ENCODE measurements around the gene UQCR10.

The UQCR10 gene

GRCh38 chr22:29787371-29787980 is 20.3 kb downstream of the UQCR10 start:
- Mint-ChIP-seq H3K4me3 (no peak overlapping the region), H3K9me3 (no peaks in the 10 kb centered on the region), H3K27ac (no peak overlapping the region), H3K4me1 (ENCODE audit: low read depth) (no peaks in the 10 kb centered on the region), H3K27me3 (no peaks in the 10 kb centered on the region), H3K36me3 (ENCODE audit: low read depth) (peaks cover 58% of the 10 kb centered on the region)
- intact Hi-C loops (cut with micrococcal nuclease): no loop called here

GRCh38 chr22:29788339-29789279 is 21.4 kb downstream of the UQCR10 start:
- H3K27ac Mint-ChIP-seq: no peak overlapping the region
- no peaks in the 10 kb centered on the region for H3K9me3 Mint-ChIP-seq
- no peaks in the 10 kb centered on the region for H3K27me3 Mint-ChIP-seq
- peaks cover 69% of the 10 kb centered on the region for H3K36me3 Mint-ChIP-seq (ENCODE audit: low read depth)
- H3K4me3 Mint-ChIP-seq: no peak overlapping the region
- H3K4me1 Mint-ChIP-seq (ENCODE audit: low read depth): no peaks in the 10 kb centered on the region
- intact Hi-C loops (cut with micrococcal nuclease): no loop called here

- Mint-ChIP-seq H3K4me1 (ENCODE audit: low read depth) (no peaks in the 10 kb centered on the region), H3K4me3 (no peak overlapping the region), H3K9me3 (no peaks in the 10 kb centered on the region), H3K27ac (peak overlapping the region; percentile 15), H3K27me3 (no peaks in the 10 kb centered on the region), H3K36me3 (ENCODE audit: low read depth) (peaks cover 79% of the 10 kb centered on the region)
- intact Hi-C loops (cut with micrococcal nuclease): no loop called here
These were observed 22.9 kb downstream of the UQCR10 start for GRCh38 chr22:29790061-29790460.

- Mint-ChIP-seq H3K4me3 (no peak overlapping the region), H3K27me3 (no peaks in the 10 kb centered on the region), H3K4me1 (ENCODE audit: low read depth) (peaks cover 23% of the 10 kb centered on the region), H3K27ac (no peak overlapping the region), H3K9me3 (no peaks in the 10 kb centered on the region), H3K36me3 (ENCODE audit: low read depth) (peaks cover 91% of the 10 kb centered on the region)
- intact Hi-C loops (cut with micrococcal nuclease): no loop called here
These were observed 26.2 kb downstream of the UQCR10 start for GRCh38 chr22:29793396-29793795.

- intact Hi-C loops (cut with micrococcal nuclease): no loop called here
- H3K27me3 Mint-ChIP-seq: no peaks in the 10 kb centered on the region
- H3K4me1 Mint-ChIP-seq (ENCODE audit: low read depth): peaks cover 46% of the 10 kb centered on the region
- no peak overlapping the region for H3K27ac Mint-ChIP-seq
- no peak overlapping the region for H3K4me3 Mint-ChIP-seq
- H3K9me3 Mint-ChIP-seq: no peaks in the 10 kb centered on the region
- peaks cover 77% of the 10 kb centered on the region for H3K36me3 Mint-ChIP-seq (ENCODE audit: low read depth)
These were observed 28.5 kb downstream of the UQCR10 start for GRCh38 chr22:29795663-29796062.

GRCh38 chr22:29797351-29797750 is 30.2 kb downstream of the UQCR10 start:
- intact Hi-C loops (cut with micrococcal nuclease): no loop called here
- H3K27me3 Mint-ChIP-seq: no peaks in the 10 kb centered on the region
- peaks cover 60% of the 10 kb centered on the region for H3K4me1 Mint-ChIP-seq (ENCODE audit: low read depth)
- no peak overlapping the region for H3K4me3 Mint-ChIP-seq
- peaks cover 76% of the 10 kb centered on the region for H3K36me3 Mint-ChIP-seq (ENCODE audit: low read depth)
- H3K9me3 Mint-ChIP-seq: no peaks in the 10 kb centered on the region
- peak overlapping the region; percentile 87 for H3K27ac Mint-ChIP-seq

GRCh38 chr22:29798318-29798717 is 31.1 kb downstream of the UQCR10 start:
- Mint-ChIP-seq H3K4me3 (peak overlapping the region; percentile 63), H3K27me3 (no peaks in the 10 kb centered on the region), H3K36me3 (ENCODE audit: low read depth) (peaks cover 68% of the 10 kb centered on the region), H3K9me3 (no peaks in the 10 kb centered on the region), H3K27ac (peak overlapping the region; percentile 87), H3K4me1 (ENCODE audit: low read depth) (peaks cover 60% of the 10 kb centered on the region)
- intact Hi-C loops (cut with micrococcal nuclease): no loop called here

GRCh38 chr22:29798801-29799200 is 31.6 kb downstream of the UQCR10 start:
- peak overlapping the region; percentile 63 for H3K4me3 Mint-ChIP-seq
- peaks cover 68% of the 10 kb centered on the region for H3K36me3 Mint-ChIP-seq (ENCODE audit: low read depth)
- no peaks in the 10 kb centered on the region for H3K27me3 Mint-ChIP-seq
- peak overlapping the region; percentile 87 for H3K27ac Mint-ChIP-seq
- peaks cover 60% of the 10 kb centered on the region for H3K4me1 Mint-ChIP-seq (ENCODE audit: low read depth)
- no peaks in the 10 kb centered on the region for H3K9me3 Mint-ChIP-seq
- intact Hi-C loops (cut with micrococcal nuclease): no loop called here

GRCh38 chr22:29799217-29799680 is 32.1 kb downstream of the UQCR10 start:
- peak overlapping the region; percentile 87 for H3K27ac Mint-ChIP-seq
- no peaks in the 10 kb centered on the region for H3K27me3 Mint-ChIP-seq
- H3K4me3 Mint-ChIP-seq: peak overlapping the region; percentile 63
- H3K4me1 Mint-ChIP-seq (ENCODE audit: low read depth): peaks cover 60% of the 10 kb centered on the region
- no peaks in the 10 kb centered on the region for H3K9me3 Mint-ChIP-seq
- peaks cover 71% of the 10 kb centered on the region for H3K36me3 Mint-ChIP-seq (ENCODE audit: low read depth)
- intact Hi-C loops (cut with micrococcal nuclease): no loop called here

- intact Hi-C loops (cut with micrococcal nuclease): no loop called here
- Mint-ChIP-seq H3K4me3 (no peak overlapping the region), H3K4me1 (ENCODE audit: low read depth) (peaks cover 59% of the 10 kb centered on the region), H3K27ac (peak overlapping the region; percentile 87), H3K36me3 (ENCODE audit: low read depth) (peaks cover 72% of the 10 kb centered on the region), H3K9me3 (no peaks in the 10 kb centered on the region), H3K27me3 (no peaks in the 10 kb centered on the region)
These were observed 34.0 kb downstream of the UQCR10 start for GRCh38 chr22:29801153-29801552.

GRCh38 chr22:29801796-29802195 is 34.6 kb downstream of the UQCR10 start:
- peak overlapping the region; percentile 87 for H3K27ac Mint-ChIP-seq
- peaks cover 72% of the 10 kb centered on the region for H3K36me3 Mint-ChIP-seq (ENCODE audit: low read depth)
- no peak overlapping the region for H3K4me3 Mint-ChIP-seq
- H3K4me1 Mint-ChIP-seq (ENCODE audit: low read depth): peaks cover 52% of the 10 kb centered on the region
- no peaks in the 10 kb centered on the region for H3K9me3 Mint-ChIP-seq
- H3K27me3 Mint-ChIP-seq: no peaks in the 10 kb centered on the region
- intact Hi-C loops (cut with micrococcal nuclease): no loop called here

GRCh38 chr22:29803190-29803589 is 36.0 kb downstream of the UQCR10 start:
- Mint-ChIP-seq H3K4me1 (ENCODE audit: low read depth) (peaks cover 39% of the 10 kb centered on the region), H3K4me3 (no peak overlapping the region), H3K36me3 (ENCODE audit: low read depth) (peaks cover 76% of the 10 kb centered on the region), H3K27me3 (no peaks in the 10 kb centered on the region), H3K27ac (no peak overlapping the region), H3K9me3 (no peaks in the 10 kb centered on the region)
- intact Hi-C loops (cut with micrococcal nuclease): no loop called here

GRCh38 chr22:29804985-29805384 is 37.8 kb downstream of the UQCR10 start:
- Mint-ChIP-seq H3K27ac (no peak overlapping the region), H3K4me3 (no peak overlapping the region), H3K27me3 (no peaks in the 10 kb centered on the region), H3K4me1 (ENCODE audit: low read depth) (peaks cover 21% of the 10 kb centered on the region), H3K9me3 (no peaks in the 10 kb centered on the region), H3K36me3 (ENCODE audit: low read depth) (peaks cover 84% of the 10 kb centered on the region)
- intact Hi-C loops (cut with micrococcal nuclease): no loop called here

- Mint-ChIP-seq H3K36me3 (ENCODE audit: low read depth) (peaks cover 84% of the 10 kb centered on the region), H3K4me1 (ENCODE audit: low read depth) (peaks cover 9% of the 10 kb centered on the region), H3K9me3 (no peaks in the 10 kb centered on the region), H3K27ac (no peak overlapping the region), H3K27me3 (no peaks in the 10 kb centered on the region), H3K4me3 (no peak overlapping the region)
- intact Hi-C loops (cut with micrococcal nuclease): no loop called here
These were observed 39.0 kb downstream of the UQCR10 start for GRCh38 chr22:29806196-29806595.
